ENCODE results near the gene SLC5A7. TPM values are rescaled to one million over a fixed set of nuclear protein-coding genes. Genes with fewer than 3 reads are reported as not detected.

Gene SLC5A7
- total RNA-seq, 1 experiment from 2014 or later, result not detected

- no peaks in the 10 kb centered on the region for H3K27me3 Mint-ChIP-seq (ENCODE audit: unreplicated experiment)
- no peak overlapping the region for H3K4me3 Mint-ChIP-seq (ENCODE audit: low read depth, unreplicated experiment)
- BruUV-seq (replicated peaks), result no TSS peak
- TF ChIP-seq CTCF (IDR thresholded peaks at IDR 0.05; ENCODE audit: unreplicated experiment), result no peak
- H3K27ac Mint-ChIP-seq (ENCODE audit: unreplicated experiment), result no peak overlapping the region
- CTCF ChIA-PET, result no interaction called here
- no peaks in the 10 kb centered on the region for H3K4me1 Mint-ChIP-seq (ENCODE audit: low read depth, unreplicated experiment)
- intact Hi-C loops (cut with micrococcal nuclease; ENCODE audit: unreplicated experiment), result no loop called here
- DNase-seq, result no peak
- H3K9me3 Mint-ChIP-seq (ENCODE audit: low read depth, unreplicated experiment), result peaks cover 2% of the 10 kb centered on the region
- no peaks in the 10 kb centered on the region for H3K36me3 Mint-ChIP-seq (ENCODE audit: insufficient read depth, unreplicated experiment)
These were observed 24.7 kb downstream of the SLC5A7 start for GRCh38 chr2:108010912-108011591.

GRCh38 chr2:108013305-108013704 is 27.0 kb downstream of the SLC5A7 start:
- DNase-seq, result no peak
- TF ChIP-seq CTCF (IDR thresholded peaks at IDR 0.05; ENCODE audit: unreplicated experiment), result no peak
- H3K4me3 Mint-ChIP-seq (ENCODE audit: low read depth, unreplicated experiment), result no peak overlapping the region
- H3K27me3 Mint-ChIP-seq (ENCODE audit: unreplicated experiment), result no peaks in the 10 kb centered on the region
- H3K9me3 Mint-ChIP-seq (ENCODE audit: low read depth, unreplicated experiment), result peaks cover 2% of the 10 kb centered on the region
- H3K27ac Mint-ChIP-seq (ENCODE audit: unreplicated experiment), result no peak overlapping the region
- H3K4me1 Mint-ChIP-seq (ENCODE audit: low read depth, unreplicated experiment), result no peaks in the 10 kb centered on the region
- intact Hi-C loops (cut with micrococcal nuclease; ENCODE audit: unreplicated experiment), result no loop called here
- no TSS peak for BruUV-seq (replicated peaks)
- CTCF ChIA-PET, result no interaction called here
- no peaks in the 10 kb centered on the region for H3K36me3 Mint-ChIP-seq (ENCODE audit: insufficient read depth, unreplicated experiment)

GRCh38 chr2:108022628-108023027 is 36.3 kb downstream of the SLC5A7 start:
- Mint-ChIP-seq H3K36me3 (ENCODE audit: insufficient read depth, unreplicated experiment) (no peaks in the 10 kb centered on the region), H3K9me3 (ENCODE audit: low read depth, unreplicated experiment) (no peaks in the 10 kb centered on the region), H3K4me3 (ENCODE audit: low read depth, unreplicated experiment) (no peak overlapping the region), H3K4me1 (ENCODE audit: low read depth, unreplicated experiment) (no peaks in the 10 kb centered on the region), H3K27ac (ENCODE audit: unreplicated experiment) (no peak overlapping the region), H3K27me3 (ENCODE audit: unreplicated experiment) (no peaks in the 10 kb centered on the region)
- CTCF ChIA-PET, result no interaction called here
- BruUV-seq (replicated peaks), result no TSS peak
- no peak for TF ChIP-seq CTCF (IDR thresholded peaks at IDR 0.05; ENCODE audit: unreplicated experiment)
- intact Hi-C loops (cut with micrococcal nuclease; ENCODE audit: unreplicated experiment), result no loop called here
- DNase-seq, result no peak

- intact Hi-C loops (cut with micrococcal nuclease; ENCODE audit: unreplicated experiment), result no loop called here
- Mint-ChIP-seq H3K36me3 (ENCODE audit: insufficient read depth, unreplicated experiment) (no peaks in the 10 kb centered on the region), H3K27ac (ENCODE audit: unreplicated experiment) (no peak overlapping the region), H3K4me1 (ENCODE audit: low read depth, unreplicated experiment) (no peaks in the 10 kb centered on the region), H3K27me3 (ENCODE audit: unreplicated experiment) (no peaks in the 10 kb centered on the region), H3K4me3 (ENCODE audit: low read depth, unreplicated experiment) (no peak overlapping the region), H3K9me3 (ENCODE audit: low read depth, unreplicated experiment) (no peaks in the 10 kb centered on the region)
- TF ChIP-seq CTCF (IDR thresholded peaks at IDR 0.05; ENCODE audit: unreplicated experiment), result no peak
- CTCF ChIA-PET, result no interaction called here
- DNase-seq, result no peak
- BruUV-seq (replicated peaks), result no TSS peak
These were observed 37.5 kb downstream of the SLC5A7 start for GRCh38 chr2:108023776-108024175.
